Stimulated activated naive CD8-positive, alpha-beta T cell treated with anti-CD3 and anti-CD28 coated beads, Interleukin-15, Interleukin-2, amounts not matched to agents 100 ng/mL and 50 ng/mL, for 24 hours (primary cell): ENCODE data around the gene OLIG1.

ENCODE experiments used
- H3K27ac Mint-ChIP-seq: one replicate; pipeline ENCODE4 v1.8.0; 2021; ENCODE audit warnings: mild to moderate bottlenecking, mixed read lengths
- H3K27me3 Mint-ChIP-seq: one replicate; pipeline ENCODE4 v1.8.0; 2021; ENCODE audit warnings: mixed read lengths
- H3K36me3 Mint-ChIP-seq: one replicate; pipeline ENCODE4 v1.8.0; 2021; ENCODE audit warnings: low read depth, mixed read lengths
- H3K4me1 Mint-ChIP-seq: one replicate; pipeline ENCODE4 v1.8.0; 2021; ENCODE audit warnings: low read depth, mixed read lengths
- H3K4me3 Mint-ChIP-seq: one replicate; pipeline ENCODE4 v1.8.0; 2021; ENCODE audit warnings: mild to moderate bottlenecking, mixed read lengths
- H3K9me3 Mint-ChIP-seq: one replicate; pipeline ENCODE4 v1.8.0; 2021; ENCODE audit warnings: mixed read lengths

OLIG1 gene

GRCh38 chr21:33039536-33039935 is 30.4 kb upstream of the OLIG1 start:
- H3K4me3 Mint-ChIP-seq, result no peak overlapping the region
- H3K9me3 Mint-ChIP-seq, result no peaks in the 10 kb centered on the region
- H3K27me3 Mint-ChIP-seq, result peaks cover 37% of the 10 kb centered on the region
- H3K27ac Mint-ChIP-seq, result no peak overlapping the region
- H3K36me3 Mint-ChIP-seq, result no peaks in the 10 kb centered on the region
- H3K4me1 Mint-ChIP-seq, result peaks cover 9% of the 10 kb centered on the region

GRCh38 chr21:33040215-33040614 is 29.7 kb upstream of the OLIG1 start:
- peaks cover 39% of the 10 kb centered on the region for H3K27me3 Mint-ChIP-seq
- H3K27ac Mint-ChIP-seq, result no peak overlapping the region
- H3K4me3 Mint-ChIP-seq, result no peak overlapping the region
- no peaks in the 10 kb centered on the region for H3K36me3 Mint-ChIP-seq
- H3K4me1 Mint-ChIP-seq, result peaks cover 9% of the 10 kb centered on the region
- no peaks in the 10 kb centered on the region for H3K9me3 Mint-ChIP-seq

GRCh38 chr21:33041981-33042380 is 28.0 kb upstream of the OLIG1 start:
- no peaks in the 10 kb centered on the region for H3K9me3 Mint-ChIP-seq
- H3K36me3 Mint-ChIP-seq, result no peaks in the 10 kb centered on the region
- no peak overlapping the region for H3K4me3 Mint-ChIP-seq
- H3K4me1 Mint-ChIP-seq, result peaks cover under 1% of the 10 kb centered on the region
- H3K27me3 Mint-ChIP-seq, result peaks cover 47% of the 10 kb centered on the region
- no peak overlapping the region for H3K27ac Mint-ChIP-seq

GRCh38 chr21:33042812-33043211 is 27.1 kb upstream of the OLIG1 start:
- no peaks in the 10 kb centered on the region for H3K4me1 Mint-ChIP-seq
- no peak overlapping the region for H3K4me3 Mint-ChIP-seq
- H3K36me3 Mint-ChIP-seq, result no peaks in the 10 kb centered on the region
- H3K9me3 Mint-ChIP-seq, result no peaks in the 10 kb centered on the region
- H3K27me3 Mint-ChIP-seq, result peaks cover 50% of the 10 kb centered on the region
- no peak overlapping the region for H3K27ac Mint-ChIP-seq

DNA sequence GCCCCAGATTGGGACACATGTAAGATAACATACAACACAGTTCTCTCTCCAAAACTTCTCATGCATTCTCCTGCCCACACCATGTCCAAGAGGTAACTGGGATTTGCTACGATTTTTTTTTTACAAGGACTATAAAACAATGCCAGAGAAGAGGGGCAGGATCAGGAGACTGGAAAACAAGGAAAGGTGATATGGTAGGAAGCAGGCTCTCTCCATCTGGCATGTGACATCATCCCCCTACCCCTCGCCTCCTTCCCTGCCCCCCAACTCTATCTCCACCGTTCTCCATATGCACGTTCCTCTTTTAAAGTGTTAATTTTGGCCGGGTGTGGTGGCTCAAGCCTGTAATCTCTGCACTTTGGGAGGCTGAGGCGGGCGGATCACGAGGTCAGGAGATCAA is 23.5 kb upstream of the OLIG1 start:
- Mint-ChIP-seq H3K27me3 (peaks cover 44% of the 10 kb centered on the region), H3K4me3 (no peak overlapping the region), H3K27ac (no peak overlapping the region), H3K4me1 (no peaks in the 10 kb centered on the region), H3K36me3 (no peaks in the 10 kb centered on the region), H3K9me3 (no peaks in the 10 kb centered on the region)

DNA sequence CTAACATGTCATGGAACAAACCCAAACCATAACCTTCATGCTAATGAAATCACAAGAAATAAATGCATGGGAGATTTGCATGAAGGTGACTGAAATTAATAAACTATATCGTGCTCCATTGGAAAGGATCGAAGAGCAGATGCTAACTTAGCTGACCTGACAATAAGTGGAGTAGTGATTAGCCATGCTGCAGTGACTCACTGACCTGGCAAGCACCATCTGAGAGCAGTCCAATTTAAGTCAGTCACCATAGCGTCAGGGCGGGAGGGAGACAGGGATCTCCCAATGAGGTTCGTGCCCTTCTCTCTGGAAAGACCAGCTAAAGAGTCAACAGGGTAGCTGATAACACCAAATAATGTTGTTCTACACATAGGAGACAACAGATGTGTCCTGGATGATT is 22.7 kb upstream of the OLIG1 start:
- no peak overlapping the region for H3K4me3 Mint-ChIP-seq
- H3K27me3 Mint-ChIP-seq, result peaks cover 39% of the 10 kb centered on the region

DNA sequence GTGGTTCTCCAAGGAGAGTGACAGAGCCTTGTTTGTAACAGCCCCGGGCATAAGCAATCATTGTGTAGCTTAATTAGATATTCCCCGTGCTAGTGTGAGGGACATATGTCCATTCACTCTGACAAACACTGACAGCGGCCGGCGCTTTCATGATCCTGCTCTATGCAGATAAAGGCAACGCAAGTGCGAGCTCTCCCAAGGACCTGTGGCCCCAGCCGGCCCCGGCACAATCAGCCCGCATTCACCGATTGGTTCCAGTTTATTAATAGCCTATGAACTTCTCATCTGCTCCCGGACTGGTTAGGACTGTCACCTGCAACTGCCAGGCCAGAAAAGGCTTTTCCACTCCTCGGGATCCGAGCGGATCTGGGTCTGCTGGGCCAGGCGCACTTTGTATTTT is 18.0 kb upstream of the OLIG1 start:
- H3K4me3 Mint-ChIP-seq, result no peak overlapping the region
- H3K4me1 Mint-ChIP-seq, result no peaks in the 10 kb centered on the region
- H3K36me3 Mint-ChIP-seq, result no peaks in the 10 kb centered on the region
- H3K27me3 Mint-ChIP-seq, result peaks cover 24% of the 10 kb centered on the region
- H3K27ac Mint-ChIP-seq, result no peak overlapping the region
- no peaks in the 10 kb centered on the region for H3K9me3 Mint-ChIP-seq

More for the DNA sequence above, 22.7 kb upstream of the OLIG1 start:
- Mint-ChIP-seq H3K9me3 (no peaks in the 10 kb centered on the region), H3K36me3 (no peaks in the 10 kb centered on the region), H3K4me1 (no peaks in the 10 kb centered on the region), H3K27ac (no peak overlapping the region)

- Mint-ChIP-seq H3K4me1 (peaks cover under 1% of the 10 kb centered on the region), H3K27me3 (peaks cover 9% of the 10 kb centered on the region), H3K27ac (no peak overlapping the region), H3K36me3 (no peaks in the 10 kb centered on the region), H3K4me3 (no peak overlapping the region), H3K9me3 (no peaks in the 10 kb centered on the region)
Observed at GRCh38 chr21:33053951-33054350, 16.0 kb upstream of the OLIG1 start.

- Mint-ChIP-seq H3K4me1 (peaks cover 6% of the 10 kb centered on the region), H3K27ac (no peak overlapping the region), H3K36me3 (no peaks in the 10 kb centered on the region), H3K4me3 (no peak overlapping the region), H3K9me3 (no peaks in the 10 kb centered on the region), H3K27me3 (peaks cover 9% of the 10 kb centered on the region)
Observed at GRCh38 chr21:33055991-33056390, 13.9 kb upstream of the OLIG1 start.

DNA sequence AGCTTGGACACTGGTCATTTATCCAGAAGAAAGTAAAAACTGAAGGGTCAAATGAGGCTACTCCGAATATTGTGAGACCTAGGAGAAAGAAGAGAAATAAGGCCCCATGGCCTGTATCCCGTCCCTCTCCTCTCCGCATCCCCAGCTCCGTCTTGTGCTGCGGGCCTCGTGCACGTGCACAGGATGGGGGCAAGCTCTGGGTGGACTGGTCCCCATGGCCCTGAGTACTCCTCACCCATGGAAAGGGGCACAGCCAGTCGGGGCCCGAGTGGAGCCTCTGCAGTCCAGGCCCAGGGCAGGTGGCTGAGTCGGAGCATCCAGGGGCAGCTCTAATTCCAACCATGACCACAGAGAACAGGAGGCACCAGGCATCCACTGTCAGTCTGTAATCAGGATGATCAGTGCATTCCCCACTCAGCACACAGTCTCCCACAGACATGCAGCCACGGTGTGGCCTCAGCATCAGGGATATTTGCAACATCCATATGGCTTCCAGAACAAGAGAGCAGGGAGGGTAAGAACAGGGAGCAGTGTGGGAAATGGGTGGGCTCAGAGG is 12.5 kb upstream of the OLIG1 start:
- H3K9me3 Mint-ChIP-seq, result no peaks in the 10 kb centered on the region
- no peak overlapping the region for H3K27ac Mint-ChIP-seq
- peaks cover 6% of the 10 kb centered on the region for H3K4me1 Mint-ChIP-seq
- no peak overlapping the region for H3K4me3 Mint-ChIP-seq
- H3K36me3 Mint-ChIP-seq, result no peaks in the 10 kb centered on the region
- H3K27me3 Mint-ChIP-seq, result peaks cover 15% of the 10 kb centered on the region

DNA sequence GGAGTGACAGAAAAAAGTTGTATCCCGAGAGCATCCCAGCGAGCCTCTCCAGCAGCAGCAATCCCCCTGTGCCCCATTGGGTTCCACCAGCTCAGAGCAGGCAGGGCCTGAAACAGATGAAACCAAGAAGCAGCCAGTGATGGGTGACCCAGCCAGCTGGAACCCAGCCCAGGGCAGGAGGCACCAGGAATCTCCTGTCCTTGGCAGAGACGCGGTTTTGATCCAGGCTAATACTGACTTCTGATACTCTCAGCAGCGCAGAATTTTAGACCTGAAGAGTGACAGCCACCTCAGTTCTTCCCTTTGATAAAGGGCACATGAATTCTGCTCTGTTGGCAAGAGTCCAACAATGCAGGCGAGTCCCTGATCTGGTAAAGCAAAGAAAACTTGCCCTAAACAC is 11.4 kb upstream of the OLIG1 start:
- Mint-ChIP-seq H3K9me3 (no peaks in the 10 kb centered on the region), H3K36me3 (no peaks in the 10 kb centered on the region), H3K27me3 (peaks cover 22% of the 10 kb centered on the region), H3K4me3 (no peak overlapping the region), H3K4me1 (peaks cover 6% of the 10 kb centered on the region), H3K27ac (no peak overlapping the region)

- Mint-ChIP-seq H3K27me3 (peaks cover 22% of the 10 kb centered on the region), H3K4me1 (peaks cover 6% of the 10 kb centered on the region), H3K4me3 (no peak overlapping the region), H3K36me3 (no peaks in the 10 kb centered on the region), H3K9me3 (no peaks in the 10 kb centered on the region), H3K27ac (no peak overlapping the region)
Observed at GRCh38 chr21:33058957-33059356, 11.0 kb upstream of the OLIG1 start.

GRCh38 chr21:33059380-33059841 is 10.5 kb upstream of the OLIG1 start:
- Mint-ChIP-seq H3K4me3 (no peak overlapping the region), H3K27me3 (peaks cover 21% of the 10 kb centered on the region)

DNA sequence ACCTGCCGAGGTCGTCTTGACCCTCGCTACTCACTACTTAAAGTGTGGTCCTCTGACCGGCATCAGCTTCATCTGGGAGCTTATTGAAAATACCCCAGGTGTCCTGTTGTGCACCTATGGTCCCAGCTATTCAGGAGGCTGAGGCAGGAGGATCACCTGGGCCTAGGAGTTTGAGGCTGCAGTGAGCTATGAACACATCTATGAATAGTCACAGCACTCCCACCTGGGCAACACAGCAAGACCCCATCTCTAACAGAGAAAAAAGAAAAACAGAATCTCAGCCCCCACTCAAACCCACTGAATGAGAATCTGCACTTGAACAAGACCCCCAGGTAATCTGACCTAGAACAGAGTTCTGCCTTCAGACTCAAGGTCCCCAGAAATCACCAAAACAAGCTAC is 8.7 kb upstream of the OLIG1 start:
- H3K9me3 Mint-ChIP-seq, result no peaks in the 10 kb centered on the region
- no peak overlapping the region for H3K4me3 Mint-ChIP-seq
- no peaks in the 10 kb centered on the region for H3K36me3 Mint-ChIP-seq
- H3K27me3 Mint-ChIP-seq, result peaks cover 29% of the 10 kb centered on the region
- H3K4me1 Mint-ChIP-seq, result peaks cover 6% of the 10 kb centered on the region
- H3K27ac Mint-ChIP-seq, result no peak overlapping the region

More at GRCh38 chr21:33059380-33059841, 10.5 kb upstream of the OLIG1 start:
- Mint-ChIP-seq H3K4me1 (peaks cover 6% of the 10 kb centered on the region), H3K36me3 (no peaks in the 10 kb centered on the region), H3K9me3 (no peaks in the 10 kb centered on the region), H3K27ac (no peak overlapping the region)

DNA sequence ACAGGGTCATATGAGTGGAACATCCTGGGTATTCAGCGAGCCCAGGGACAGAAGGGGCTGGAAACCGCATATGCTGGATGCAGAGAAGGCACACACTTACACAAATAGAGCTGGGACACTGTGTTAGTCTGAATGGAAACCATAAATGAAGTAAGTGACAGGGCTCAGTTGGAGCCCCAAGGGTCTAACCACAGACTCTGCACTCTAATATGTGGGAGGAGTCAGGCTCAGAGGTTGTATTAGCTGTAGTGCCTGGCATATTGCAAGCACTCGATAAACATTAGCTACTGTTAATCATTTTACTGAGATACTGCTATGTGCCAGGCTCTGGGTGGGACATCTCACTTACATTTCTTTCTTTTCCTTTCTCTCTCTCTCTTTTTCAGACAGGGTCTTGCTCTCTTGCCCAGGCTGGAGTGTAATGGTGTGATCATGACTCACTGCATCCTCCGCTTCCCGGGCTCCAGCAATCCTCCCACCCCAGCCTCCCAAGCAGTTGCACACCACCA is 6.5 kb upstream of the OLIG1 start:
- Mint-ChIP-seq H3K27ac (no peak overlapping the region), H3K36me3 (no peaks in the 10 kb centered on the region), H3K27me3 (peaks cover 47% of the 10 kb centered on the region), H3K9me3 (no peaks in the 10 kb centered on the region), H3K4me1 (peaks cover 6% of the 10 kb centered on the region), H3K4me3 (no peak overlapping the region)
